D721Med (cell line): ENCODE measurements around the gene SLC44A5.

Experiments used
- DNase-seq: peaks from one replicate; pipeline ENCODE4 v3.0.0; 2011; ENCODE audit warnings: low spot score; ENCODE audit not compliant: insufficient read length
- FAIRE-seq: peaks from 2 replicates; lab custom pipeline; 2011; peaks lifted over from hg19 to GRCh38; lab: Jason Lieb, UNC
- CTCF ChIP-seq: IDR thresholded peaks from 2 replicates; pipeline ENCODE4 v1.5.1; 2012; ENCODE audit warnings: mild to moderate bottlenecking, control low read depth; ENCODE audit not compliant: insufficient read depth; ENCODE audit errors: missing control alignments

The SLC44A5 gene

DNA sequence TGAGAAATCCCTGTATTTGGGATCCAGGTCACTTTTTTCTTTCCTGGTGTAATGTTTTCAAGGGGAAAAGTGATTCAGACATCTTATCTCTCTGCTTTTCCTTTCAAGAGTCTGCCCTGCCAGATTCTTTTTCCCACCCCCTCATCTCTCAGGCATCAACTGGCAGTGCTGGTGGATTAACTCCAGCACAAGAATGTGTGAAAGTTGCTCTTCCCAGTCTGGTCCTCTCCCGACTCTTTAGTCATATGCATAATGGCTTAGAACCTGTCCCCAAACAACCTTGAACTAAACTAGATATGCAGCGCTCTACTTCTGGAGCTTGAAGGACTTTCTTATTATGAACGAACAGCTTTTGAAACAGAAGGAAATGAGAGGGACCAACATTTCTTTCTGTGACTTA is 88.5 kb downstream of the SLC44A5 start:
- no peak for TF ChIP-seq CTCF
- no peak for FAIRE-seq
- DNase-seq = no peak

DNA sequence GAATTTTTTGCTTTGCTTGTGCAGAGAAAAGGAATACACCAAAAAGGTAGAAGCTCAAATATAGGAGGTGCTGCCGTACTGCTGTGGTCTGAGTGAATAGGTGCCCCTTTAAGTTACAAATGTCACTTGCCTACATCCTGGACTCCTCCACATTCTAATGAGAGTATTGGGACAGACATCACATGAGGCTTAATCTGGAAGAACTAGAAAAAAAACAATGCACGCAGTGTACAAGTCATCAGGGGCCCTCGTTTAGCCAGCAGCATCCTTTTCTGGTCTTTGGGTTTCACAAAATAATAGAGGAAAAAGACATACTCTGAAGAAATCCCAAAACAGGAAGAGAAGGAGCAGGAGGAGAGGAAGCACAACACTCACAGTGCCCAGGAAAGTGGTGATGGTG is 89.3 kb downstream of the SLC44A5 start:
- FAIRE-seq (no peak), DNase-seq (no peak)
- TF ChIP-seq CTCF = no peak

DNA sequence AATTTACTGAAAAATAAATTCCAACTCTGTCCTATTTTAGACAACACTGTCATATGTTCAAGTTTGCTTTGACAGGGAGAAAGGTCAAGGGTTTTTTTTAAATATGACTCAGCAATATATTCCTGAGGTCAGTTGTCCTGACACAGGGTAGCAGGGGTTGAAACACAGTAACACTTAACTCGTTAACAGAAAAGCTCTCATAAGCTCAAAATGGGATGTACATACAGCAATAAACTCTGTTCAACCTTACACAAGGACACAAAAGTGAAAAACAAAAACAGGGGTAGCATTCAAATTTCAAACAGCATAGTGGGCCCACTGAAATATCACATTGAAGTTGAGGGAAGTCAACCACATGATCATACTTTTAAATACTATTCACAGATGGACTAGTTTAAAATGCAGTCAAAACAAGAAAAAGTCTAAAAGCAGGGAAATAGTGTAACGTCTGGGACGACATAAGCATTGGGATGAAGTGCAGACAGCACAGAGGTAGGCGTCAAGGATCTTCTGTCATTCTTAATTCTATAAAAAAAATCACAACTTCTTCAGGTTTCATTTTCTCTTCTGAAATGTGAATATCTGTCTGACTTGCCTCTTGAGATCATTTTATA is 89.9 kb downstream of the SLC44A5 start:
- DNase-seq = no peak
- no peak for TF ChIP-seq CTCF
- no peak for FAIRE-seq

DNA sequence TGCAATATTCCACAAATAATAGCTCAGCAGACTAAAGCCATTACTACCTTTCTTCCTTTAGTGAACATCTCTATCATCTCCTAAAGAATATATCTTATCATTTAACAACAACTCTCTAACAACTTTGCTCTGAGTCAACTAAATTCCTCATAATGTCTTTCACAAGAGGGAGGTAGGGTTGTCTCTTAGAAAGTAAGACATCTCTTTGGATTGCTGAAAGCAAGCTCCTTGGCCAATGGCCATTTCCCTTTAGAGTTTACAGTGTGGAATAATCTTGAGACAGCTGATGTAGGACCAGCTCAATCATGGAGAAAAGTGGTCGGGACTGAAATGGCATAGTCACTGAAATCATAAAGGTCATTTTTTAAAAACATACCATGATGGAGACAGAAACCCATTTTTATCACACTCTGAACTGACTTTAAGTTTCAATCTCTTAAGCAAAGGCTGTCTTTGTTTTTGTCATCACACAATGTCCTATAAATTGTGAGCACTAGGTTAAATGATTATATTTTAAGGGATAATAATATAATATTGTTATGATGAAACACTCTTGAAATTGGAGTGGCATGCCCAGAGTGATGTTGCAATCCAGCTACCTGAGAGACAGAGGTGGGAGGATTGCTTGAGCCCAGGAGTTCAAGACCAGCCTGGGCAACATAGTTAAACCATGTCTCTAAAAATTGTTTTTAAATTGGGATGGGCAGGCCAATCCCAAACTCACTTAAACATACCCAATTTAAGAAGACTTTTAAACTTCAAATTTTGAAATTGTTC is 91.1 kb downstream of the SLC44A5 start:
- TF ChIP-seq CTCF = no peak
- DNase-seq (no peak), FAIRE-seq (no peak)

DNA sequence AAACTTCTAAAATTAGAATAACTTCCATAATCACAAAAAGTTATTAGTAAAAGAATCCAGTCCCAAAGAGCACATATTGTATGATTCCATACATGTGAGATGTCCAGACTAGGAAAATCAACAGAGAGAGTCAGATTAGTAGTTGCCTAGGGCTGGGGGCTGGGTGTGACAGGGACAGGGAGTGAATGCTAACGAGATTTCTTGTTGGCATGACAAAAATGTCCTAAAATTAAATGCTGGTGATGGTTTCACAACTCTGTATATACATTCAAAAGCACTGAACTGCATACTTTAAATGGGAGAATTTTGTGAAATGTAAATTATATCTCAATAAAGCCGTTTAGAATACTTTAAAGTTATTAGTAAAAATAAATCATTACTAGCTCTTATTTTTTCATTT is 92.2 kb downstream of the SLC44A5 start:
- no peak for DNase-seq
- no peak for FAIRE-seq
- no peak for TF ChIP-seq CTCF

- DNase-seq (no peak), FAIRE-seq (no peak)
- TF ChIP-seq CTCF = no peak
These were observed 96.6 kb downstream of the SLC44A5 start for GRCh38 chr1:75514270-75514669.

GRCh38 chr1:75506976-75507375 is 103.9 kb downstream of the SLC44A5 start:
- FAIRE-seq = no peak
- no peak for TF ChIP-seq CTCF
- no peak for DNase-seq
